ENCODE results near the gene PGA5. TPM values are rescaled to one million over a fixed set of nuclear protein-coding genes. Genes with fewer than 3 reads are reported as not detected.
A peak's percentile ranks its signal among the peaks of the same experiment; 100 is the strongest.

The PGA5 gene
- total RNA-seq, 4 donors from 2014 or later, result not detected

- H3K4me3 ChIP-seq, result peak within 1 kb of the TSS; percentile 40 to 66 (median 60)
- H3K27me3 ChIP-seq, result peaks cover 0 to 12% of the 10 kb centered on the region in 2 donors
- no peaks in the 10 kb centered on the region for H3K9me3 ChIP-seq
- TF ChIP-seq POLR2A (IDR thresholded peaks at IDR 0.05), result no peak
- TF ChIP-seq, protein P1, sequence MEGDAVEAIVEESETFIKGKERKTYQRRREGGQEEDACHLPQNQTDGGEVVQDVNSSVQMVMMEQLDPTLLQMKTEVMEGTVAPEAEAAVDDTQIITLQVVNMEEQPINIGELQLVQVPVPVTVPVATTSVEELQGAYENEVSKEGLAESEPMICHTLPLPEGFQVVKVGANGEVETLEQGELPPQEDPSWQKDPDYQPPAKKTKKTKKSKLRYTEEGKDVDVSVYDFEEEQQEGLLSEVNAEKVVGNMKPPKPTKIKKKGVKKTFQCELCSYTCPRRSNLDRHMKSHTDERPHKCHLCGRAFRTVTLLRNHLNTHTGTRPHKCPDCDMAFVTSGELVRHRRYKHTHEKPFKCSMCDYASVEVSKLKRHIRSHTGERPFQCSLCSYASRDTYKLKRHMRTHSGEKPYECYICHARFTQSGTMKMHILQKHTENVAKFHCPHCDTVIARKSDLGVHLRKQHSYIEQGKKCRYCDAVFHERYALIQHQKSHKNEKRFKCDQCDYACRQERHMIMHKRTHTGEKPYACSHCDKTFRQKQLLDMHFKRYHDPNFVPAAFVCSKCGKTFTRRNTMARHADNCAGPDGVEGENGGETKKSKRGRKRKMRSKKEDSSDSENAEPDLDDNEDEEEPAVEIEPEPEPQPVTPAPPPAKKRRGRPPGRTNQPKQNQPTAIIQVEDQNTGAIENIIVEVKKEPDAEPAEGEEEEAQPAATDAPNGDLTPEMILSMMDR (IDR thresholded peaks at IDR 0.05), result peak in 2 of 6 experiments; percentile 11 to 14
- peaks cover 0 to 28% (median 16%) of the 10 kb centered on the region in 4 donors for H3K4me1 ChIP-seq
- H3K36me3 ChIP-seq, result peaks cover 0 to 12% (median 0%) of the 10 kb centered on the region in 3 donors
- H3K27ac ChIP-seq, result peak within 1 kb of the TSS in 1 of 4 donors; percentile 5
- DNase-seq, result peak; percentile 18 to 73 (median 64)
These were observed 54.0 kb downstream of the PGA5 start, which contains the start of gene VWCE for GRCh38 chr11:61294717-61295595. VWCE (minus strand) TSS chr11:61295316; CDS start chr11:61295037, 279 bp downstream.

GRCh38 chr11:61295596-61295926, 54.6 kb downstream of the PGA5 start:
- Histone ChIP-seq H3K4me3 (peak overlapping the region in 3 of 4 donors; percentile 59 to 66 (median 62)), H3K27ac (peak overlapping the region in 1 of 4 donors; percentile 5), H3K27me3 (peaks cover 0 to 12% of the 10 kb centered on the region in 2 donors), H3K9me3 (no peaks in the 10 kb centered on the region), H3K36me3 (peaks cover 0 to 18% (median 0%) of the 10 kb centered on the region in 3 donors), H3K4me1 (peaks cover 0 to 28% (median 16%) of the 10 kb centered on the region in 4 donors)
- DNase-seq, result no peak
- TF ChIP-seq, protein P1 (IDR thresholded peaks at IDR 0.05), result no peak
- TF ChIP-seq POLR2A (IDR thresholded peaks at IDR 0.05), result no peak

GRCh38 chr11:61297341-61297740, 56.4 kb downstream of the PGA5 start:
- Histone ChIP-seq H3K36me3 (peaks cover 0 to 35% (median 0%) of the 10 kb centered on the region in 3 donors), H3K9me3 (no peaks in the 10 kb centered on the region), H3K4me3 (no peak overlapping the region), H3K27me3 (peaks cover 0 to 12% of the 10 kb centered on the region in 2 donors), H3K27ac (no peak overlapping the region), H3K4me1 (peaks cover 0 to 28% (median 16%) of the 10 kb centered on the region in 4 donors)
- DNase-seq, result no peak
- TF ChIP-seq, protein P1 (IDR thresholded peaks at IDR 0.05), result no peak
- no peak for TF ChIP-seq POLR2A (IDR thresholded peaks at IDR 0.05)

DNA sequence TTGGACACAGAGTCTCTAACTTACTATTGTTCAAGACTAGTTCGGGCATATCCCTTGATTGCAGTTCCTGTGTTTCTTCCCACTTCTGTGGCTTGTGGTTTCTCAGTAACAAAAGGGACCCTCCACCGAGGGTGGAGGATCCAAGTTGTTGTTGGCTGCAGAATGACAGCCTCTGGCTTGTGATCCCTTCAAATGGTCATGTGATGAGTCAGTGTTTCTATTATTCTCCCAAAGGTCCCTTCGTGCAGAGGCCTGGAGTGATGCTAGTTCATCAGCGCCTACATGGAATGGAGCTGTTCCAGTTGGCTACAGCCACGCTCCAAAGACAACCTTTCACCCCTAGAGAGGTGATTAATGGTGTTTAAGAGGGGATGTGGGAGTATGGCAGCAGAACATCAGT, 56.8 kb downstream of the PGA5 start:
- Histone ChIP-seq H3K27ac (no peak overlapping the region), H3K4me3 (no peak overlapping the region), H3K9me3 (no peaks in the 10 kb centered on the region), H3K4me1 (peaks cover 0 to 28% (median 16%) of the 10 kb centered on the region in 4 donors), H3K36me3 (peaks cover 0 to 39% (median 0%) of the 10 kb centered on the region in 3 donors), H3K27me3 (peaks cover 0 to 12% of the 10 kb centered on the region in 2 donors)
- no peak for DNase-seq
- TF ChIP-seq, protein P1 (IDR thresholded peaks at IDR 0.05), result no peak
- no peak for TF ChIP-seq POLR2A (IDR thresholded peaks at IDR 0.05)

- H3K36me3 ChIP-seq, result peaks cover 0 to 49% (median 0%) of the 10 kb centered on the region in 3 donors
- DNase-seq, result no peak
- H3K4me1 ChIP-seq, result peaks cover 0 to 25% (median 15%) of the 10 kb centered on the region in 4 donors
- no peak for TF ChIP-seq POLR2A (IDR thresholded peaks at IDR 0.05)
- TF ChIP-seq, protein P1 (IDR thresholded peaks at IDR 0.05), result no peak
- no peaks in the 10 kb centered on the region for H3K9me3 ChIP-seq
- no peak overlapping the region for H3K27ac ChIP-seq
- H3K27me3 ChIP-seq, result peaks cover 0 to 12% of the 10 kb centered on the region in 2 donors
- no peak overlapping the region for H3K4me3 ChIP-seq
These were observed 57.8 kb downstream of the PGA5 start for GRCh38 chr11:61298663-61299244.

Other genes with a start within 250 kb of the PGA5 start
- gene CD5, start 138.7 kb upstream of the PGA5 start, total RNA-seq, result 1 to 10 TPM; 1.5 to 8.3 (median 3.7) TPM
- 10 to 100 TPM; 28.9 to 56.9 (median 40.3) TPM for gene VPS37C, start 79.7 kb upstream of the PGA5 start, total RNA-seq
- not detected for gene PGA3, start 37.7 kb upstream of the PGA5 start, total RNA-seq
- not detected for gene PGA4, start 18.8 kb upstream of the PGA5 start, total RNA-seq
- gene VWCE, start 54.1 kb downstream of the PGA5 start, total RNA-seq, result 1 to 10 TPM in 1 of 4 donors, under 1 TPM in 1, not detected in 2; 0.85 to 1.2 TPM
- 100 to 1,000 TPM in 3 of 4 donors, 10 to 100 TPM in 1; 76.7 to 168 (median 136) TPM for gene DDB1, start 91.9 kb downstream of the PGA5 start, total RNA-seq
- 100 to 1,000 TPM; 172 to 755 (median 689) TPM for gene TKFC, start 92.1 kb downstream of the PGA5 start, total RNA-seq
- gene CYB561A3, start 120.7 kb downstream of the PGA5 start, total RNA-seq, result 100 to 1,000 TPM in 1 of 4 donors, 10 to 100 TPM in 3; 75.9 to 112 (median 87.4) TPM
- gene TMEM138, start 121.2 kb downstream of the PGA5 start, total RNA-seq, result 10 to 100 TPM; 44.7 to 63.5 (median 48.1) TPM
- 10 to 100 TPM in 2 of 4 donors, 1 to 10 TPM in 2; 4.1 to 10.5 (median 8.3) TPM for gene TMEM216, start 151.4 kb downstream of the PGA5 start, total RNA-seq
- gene CPSF7, start 188.8 kb downstream of the PGA5 start, total RNA-seq, result 100 to 1,000 TPM in 1 of 4 donors, 10 to 100 TPM in 3; 45.9 to 125 (median 79.9) TPM
- 10 to 100 TPM; 54.5 to 92.4 (median 70.5) TPM for gene SDHAF2, start 188.9 kb downstream of the PGA5 start, total RNA-seq